ENCODE data around the gene SHH.

- TF ChIP-seq, protein P1, sequence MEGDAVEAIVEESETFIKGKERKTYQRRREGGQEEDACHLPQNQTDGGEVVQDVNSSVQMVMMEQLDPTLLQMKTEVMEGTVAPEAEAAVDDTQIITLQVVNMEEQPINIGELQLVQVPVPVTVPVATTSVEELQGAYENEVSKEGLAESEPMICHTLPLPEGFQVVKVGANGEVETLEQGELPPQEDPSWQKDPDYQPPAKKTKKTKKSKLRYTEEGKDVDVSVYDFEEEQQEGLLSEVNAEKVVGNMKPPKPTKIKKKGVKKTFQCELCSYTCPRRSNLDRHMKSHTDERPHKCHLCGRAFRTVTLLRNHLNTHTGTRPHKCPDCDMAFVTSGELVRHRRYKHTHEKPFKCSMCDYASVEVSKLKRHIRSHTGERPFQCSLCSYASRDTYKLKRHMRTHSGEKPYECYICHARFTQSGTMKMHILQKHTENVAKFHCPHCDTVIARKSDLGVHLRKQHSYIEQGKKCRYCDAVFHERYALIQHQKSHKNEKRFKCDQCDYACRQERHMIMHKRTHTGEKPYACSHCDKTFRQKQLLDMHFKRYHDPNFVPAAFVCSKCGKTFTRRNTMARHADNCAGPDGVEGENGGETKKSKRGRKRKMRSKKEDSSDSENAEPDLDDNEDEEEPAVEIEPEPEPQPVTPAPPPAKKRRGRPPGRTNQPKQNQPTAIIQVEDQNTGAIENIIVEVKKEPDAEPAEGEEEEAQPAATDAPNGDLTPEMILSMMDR (conservative IDR thresholded peaks at IDR 0.05), result no peak
- no peak for TF ChIP-seq ZFX (IDR thresholded peaks at IDR 0.05)
Observed at GRCh38 chr7:155799514-155799913, 12.7 kb downstream of the SHH start.

Measured in C4-2B (cell line).